ENCODE data around the gene CATSPERD. TPM values are rescaled to one million over a fixed set of nuclear protein-coding genes. Genes with fewer than 3 reads are reported as not detected.
A peak's percentile ranks its signal among the peaks of the same experiment; 100 is the strongest.

CATSPERD gene
- total RNA-seq, 1 donor from 2014 or later, result not detected

- peak; percentile 66 for DNase-seq (ENCODE audit: low read depth)
Measured at GRCh38 chr19:5826531-5827341, 106.3 kb downstream of the CATSPERD start.

- DNase-seq (ENCODE audit: low read depth), result no peak
Measured at GRCh38 chr19:5827342-5827890, 107.0 kb downstream of the CATSPERD start.

- peak; percentile 74 for DNase-seq (ENCODE audit: low read depth)
Measured at GRCh38 chr19:5827891-5828660, 107.6 kb downstream of the CATSPERD start.

Other genes starting within 250 kb of the CATSPERD start
- gene TINCR, start 152.7 kb upstream of the CATSPERD start, total RNA-seq, result not detected in 2 replicates
- gene SAFB2, start 97.9 kb upstream of the CATSPERD start, total RNA-seq, result 12.3 and 57.2 TPM in 2 replicates
- gene SAFB, start 97.6 kb upstream of the CATSPERD start, total RNA-seq, result 16.5 and 86.8 TPM in 2 replicates
- 13.0 and 33.5 TPM in 2 replicates for gene MICOS13, start 40.1 kb upstream of the CATSPERD start, total RNA-seq
- 9.4 and 22.2 TPM in 2 replicates for gene HSD11B1L, start 39.6 kb upstream of the CATSPERD start, total RNA-seq
- 159 and 652 TPM in 2 replicates for gene RPL36, start 30.3 kb upstream of the CATSPERD start, total RNA-seq
- 99.3 and 116 TPM in 2 replicates for gene LONP1, start 491 bp upstream of the CATSPERD start, total RNA-seq
- 0.15 TPM in 1 of 2 replicates, not detected in the other for gene PRR22, start 64.1 kb downstream of the CATSPERD start, total RNA-seq
- 15.9 and 30.0 TPM in 2 replicates for gene DUS3L, start 70.5 kb downstream of the CATSPERD start, total RNA-seq
- 0.17 and 0.20 TPM in 2 replicates for gene NRTN, start 84.4 kb downstream of the CATSPERD start, total RNA-seq
- gene FUT6, start 119.1 kb downstream of the CATSPERD start, total RNA-seq, result 0.05 TPM in 1 of 2 replicates, not detected in the other
- gene FUT3, start 130.8 kb downstream of the CATSPERD start, total RNA-seq, result 0.05 and 3.1 TPM in 2 replicates
- not detected in 2 replicates for gene FUT5, start 149.9 kb downstream of the CATSPERD start, total RNA-seq
- gene NDUFA11, start 183.2 kb downstream of the CATSPERD start, total RNA-seq, result 104 and 529 TPM in 2 replicates
- 5.9 and 6.6 TPM in 2 replicates for gene VMAC, start 184.2 kb downstream of the CATSPERD start, total RNA-seq
- 5.3 and 11.5 TPM in 2 replicates for gene CAPS, start 193.6 kb downstream of the CATSPERD start, total RNA-seq